Neural progenitor cell (in vitro differentiated cells): Measurements from ENCODE around the gene EHD4. TPM values are rescaled to one million over a fixed set of nuclear protein-coding genes. Genes with fewer than 3 reads are reported as not detected.

ENCODE experiments used
- DNase-seq: peaks from one replicate; pipeline ENCODE4 v3.0.0-alpha.2; 2016; ENCODE audit warnings: low spot score
- H2AFZ ChIP-seq: fragments of 200-600 bp; sonication (generic); replicated peaks from 2 replicates; pipeline ENCODE4 v1.6.1; 2016; ENCODE audit warnings: antibody characterized with exemption
- H3F3A ChIP-seq: fragments of 200-600 bp; sonication (generic); 2 replicates; pipeline ENCODE4 v1.6.1; 2016; ENCODE audit warnings: antibody characterized with exemption, low read depth
- H3K27ac ChIP-seq: fragments of 200-600 bp; sonication (generic); 2 replicates; pipeline ENCODE4 v1.5.1; 2016; ENCODE audit warnings: mild to moderate bottlenecking
- H3K27me3 ChIP-seq: fragments of 200-600 bp; sonication (generic); 2 replicates; pipeline ENCODE4 v1.6.1; 2016; ENCODE audit warnings: mild to moderate bottlenecking, moderate library complexity
- H3K36me3 ChIP-seq: fragments of 200-600 bp; sonication (generic); 2 replicates; pipeline ENCODE4 v1.5.1; 2016
- H3K4me1 ChIP-seq: fragments of 200-600 bp; sonication (generic); 2 replicates; pipeline ENCODE4 v1.6.1; 2016; ENCODE audit warnings: mixed run types
- H3K4me2 ChIP-seq: fragments of 200-600 bp; sonication (generic); 2 replicates; pipeline ENCODE4 v1.6.1; 2016
- H3K4me3 ChIP-seq: fragments of 200-600 bp; sonication (generic); 2 replicates; pipeline ENCODE4 v1.5.1; 2016
- H3K79me2 ChIP-seq: fragments of 200-600 bp; sonication (generic); 2 replicates; pipeline ENCODE4 v1.6.1; 2016; ENCODE audit warnings: low read depth
- H3K9ac ChIP-seq: fragments of 200-600 bp; sonication (generic); 2 replicates; pipeline ENCODE4 v1.6.1; 2016
- H3K9me3 ChIP-seq: fragments of 200-600 bp; sonication (generic); 2 replicates; pipeline ENCODE4 v1.5.1; 2016; ENCODE audit warnings: low read depth
- H4K20me1 ChIP-seq: fragments of 200-600 bp; sonication (generic); 2 replicates; pipeline ENCODE4 v1.6.1; 2016; ENCODE audit warnings: low read depth
- H3K27ac Mint-ChIP-seq: 3 replicates; pipeline ENCODE4 v1.8.0; 2021; ENCODE audit warnings: mixed read lengths
- H3K27me3 Mint-ChIP-seq: 2 replicates; pipeline ENCODE4 v1.8.0; 2022; ENCODE audit warnings: low read depth, mild to moderate bottlenecking, inconsistent platforms, moderate library complexity, mixed read lengths; ENCODE audit not compliant: insufficient read depth
- H3K36me3 Mint-ChIP-seq: 3 replicates; pipeline ENCODE4 v1.8.0; 2021; ENCODE audit warnings: mixed read lengths
- H3K4me1 Mint-ChIP-seq: 3 replicates; pipeline ENCODE4 v1.8.0; 2021; ENCODE audit warnings: mixed read lengths
- H3K4me3 Mint-ChIP-seq: 3 replicates; pipeline ENCODE4 v1.8.0; 2021; ENCODE audit warnings: mild to moderate bottlenecking, moderate library complexity, mixed read lengths
- H3K9me3 Mint-ChIP-seq: 3 replicates; pipeline ENCODE4 v1.8.0; 2020; ENCODE audit warnings: mixed read lengths
- EZH2 ChIP-seq: fragments of 200-600 bp; sonication (generic); IDR thresholded peaks from 2 replicates; pipeline ENCODE4 v1.6.1; 2017; ENCODE audit warnings: antibody characterized with exemption, mild to moderate bottlenecking, moderate library complexity
- EZH2phosphoT487 ChIP-seq: fragments of 200-600 bp; sonication (generic); IDR thresholded peaks from 2 replicates; pipeline ENCODE4 v1.6.1; 2017; ENCODE audit warnings: antibody characterized with exemption
- total RNA-seq: library from RNA; depleted of rRNA; stranded (reverse); fragments of >200 nt; gene quantifications from 2 replicates; pipeline ENCODE4 v1.2.3, GENCODE V29; 2015; ENCODE audit warnings: low replicate concordance
- TF ChIP-seq, protein P1 (sequence below): fragments of 200-600 bp; sonication (generic); IDR thresholded peaks from 2 replicates; pipeline ENCODE4 v1.5.1; 2017; ENCODE audit warnings: antibody characterized with exemption, mild to moderate bottlenecking

EHD4 gene
- total RNA-seq, 1 donor from 2014 or later: 6.9 TPM

DNA sequence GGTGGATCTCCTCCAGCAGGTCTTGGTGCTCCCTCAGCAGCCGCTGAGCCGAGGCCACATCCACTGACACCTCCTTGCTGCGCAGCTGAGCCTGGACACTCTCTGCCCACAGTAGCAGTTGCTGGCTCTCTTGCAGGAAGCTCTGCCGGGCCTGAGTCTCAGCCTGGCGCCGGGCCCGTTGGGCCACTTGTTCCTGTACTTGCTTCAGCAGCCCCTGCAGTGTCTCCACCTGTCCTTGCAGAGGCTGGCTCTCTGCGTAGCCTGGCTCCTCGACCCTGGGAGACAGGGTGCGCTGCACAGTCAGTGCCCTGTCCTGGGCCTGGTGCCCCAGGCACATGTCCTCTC lies 94.0 kb downstream of the EHD4 start:
- no peak overlapping the region for H3K9ac ChIP-seq
- Mint-ChIP-seq H3K4me3 (no peak overlapping the region), H3K27me3 (peaks cover 9% of the 10 kb centered on the region), H3K36me3 (peaks cover 4% of the 10 kb centered on the region), H3K4me1 (peaks cover 16% of the 10 kb centered on the region), H3K27ac (peak overlapping the region; percentile 76), H3K9me3 (no peaks in the 10 kb centered on the region)
- no peaks in the 10 kb centered on the region for H4K20me1 ChIP-seq
- peaks cover 43% of the 10 kb centered on the region for H3K27me3 ChIP-seq
- no peaks in the 10 kb centered on the region for H3K36me3 ChIP-seq
- peaks cover 5% of the 10 kb centered on the region for H3F3A ChIP-seq
- H2AFZ ChIP-seq: no peak overlapping the region
- no peak overlapping the region for H3K27ac ChIP-seq
- no peaks in the 10 kb centered on the region for H3K79me2 ChIP-seq
- no peak for TF ChIP-seq EZH2phosphoT487
- TF ChIP-seq, protein P1, sequence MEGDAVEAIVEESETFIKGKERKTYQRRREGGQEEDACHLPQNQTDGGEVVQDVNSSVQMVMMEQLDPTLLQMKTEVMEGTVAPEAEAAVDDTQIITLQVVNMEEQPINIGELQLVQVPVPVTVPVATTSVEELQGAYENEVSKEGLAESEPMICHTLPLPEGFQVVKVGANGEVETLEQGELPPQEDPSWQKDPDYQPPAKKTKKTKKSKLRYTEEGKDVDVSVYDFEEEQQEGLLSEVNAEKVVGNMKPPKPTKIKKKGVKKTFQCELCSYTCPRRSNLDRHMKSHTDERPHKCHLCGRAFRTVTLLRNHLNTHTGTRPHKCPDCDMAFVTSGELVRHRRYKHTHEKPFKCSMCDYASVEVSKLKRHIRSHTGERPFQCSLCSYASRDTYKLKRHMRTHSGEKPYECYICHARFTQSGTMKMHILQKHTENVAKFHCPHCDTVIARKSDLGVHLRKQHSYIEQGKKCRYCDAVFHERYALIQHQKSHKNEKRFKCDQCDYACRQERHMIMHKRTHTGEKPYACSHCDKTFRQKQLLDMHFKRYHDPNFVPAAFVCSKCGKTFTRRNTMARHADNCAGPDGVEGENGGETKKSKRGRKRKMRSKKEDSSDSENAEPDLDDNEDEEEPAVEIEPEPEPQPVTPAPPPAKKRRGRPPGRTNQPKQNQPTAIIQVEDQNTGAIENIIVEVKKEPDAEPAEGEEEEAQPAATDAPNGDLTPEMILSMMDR: no peak
- TF ChIP-seq EZH2: no peak
- H3K4me3 ChIP-seq: no peak overlapping the region
- H3K4me1 ChIP-seq: peaks cover 8% of the 10 kb centered on the region
- H3K4me2 ChIP-seq: no peak overlapping the region
- no peaks in the 10 kb centered on the region for H3K9me3 ChIP-seq
- no peak for DNase-seq

DNA sequence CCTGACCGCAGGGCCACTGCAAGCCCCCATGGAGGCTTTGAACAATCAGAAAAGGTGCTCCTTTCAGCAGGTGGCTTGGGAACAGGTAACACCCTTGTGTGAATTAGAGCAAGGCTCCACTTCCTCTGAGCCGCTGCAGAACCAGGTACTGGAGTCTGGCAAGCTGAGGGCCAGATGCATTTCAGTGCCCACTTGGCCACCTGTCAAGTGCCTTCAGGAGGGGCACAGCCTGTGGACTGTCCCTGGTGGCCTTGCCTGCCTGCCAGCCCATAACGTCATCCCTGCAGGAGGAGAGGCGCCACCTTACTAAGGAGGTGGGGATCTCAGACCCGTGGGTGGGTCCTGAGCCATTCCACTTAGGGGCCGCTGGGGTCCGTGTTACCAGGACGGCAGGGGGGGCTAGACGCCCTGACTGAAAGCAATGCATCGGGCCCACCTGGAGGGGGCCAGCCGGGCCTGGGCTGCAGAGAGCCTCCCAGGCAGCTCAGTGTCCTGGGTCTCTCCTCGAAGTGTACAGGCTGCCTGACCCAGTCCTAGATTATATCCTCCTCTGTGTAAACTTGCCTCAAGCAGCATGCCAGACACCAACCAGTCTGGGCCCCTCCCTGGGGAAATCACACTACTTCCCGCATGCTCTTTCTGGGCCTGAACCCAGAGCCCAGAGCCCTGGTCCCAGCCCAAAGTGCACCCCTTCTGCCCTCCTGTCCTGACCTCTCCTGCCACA lies 94.6 kb downstream of the EHD4 start:
- peaks cover 5% of the 10 kb centered on the region for H3F3A ChIP-seq
- H3K27ac Mint-ChIP-seq: peak overlapping the region; percentile 76
- DNase-seq: no peak
- no peak overlapping the region for H3K4me3 ChIP-seq
- H3K27ac ChIP-seq: no peak overlapping the region
- peaks cover 4% of the 10 kb centered on the region for H3K36me3 Mint-ChIP-seq
- H3K36me3 ChIP-seq: no peaks in the 10 kb centered on the region
- H3K4me2 ChIP-seq: no peak overlapping the region
- H3K4me1 Mint-ChIP-seq: peaks cover 15% of the 10 kb centered on the region
- H2AFZ ChIP-seq: no peak overlapping the region
- peaks cover 7% of the 10 kb centered on the region for H3K27me3 Mint-ChIP-seq
- TF ChIP-seq, protein P1: peak; percentile 5
- no peak for TF ChIP-seq EZH2
- peaks cover 38% of the 10 kb centered on the region for H3K27me3 ChIP-seq
- no peak overlapping the region for H3K9ac ChIP-seq
- no peaks in the 10 kb centered on the region for H3K9me3 ChIP-seq
- H3K4me1 ChIP-seq: peaks cover 8% of the 10 kb centered on the region
- no peaks in the 10 kb centered on the region for H3K9me3 Mint-ChIP-seq
- H3K4me3 Mint-ChIP-seq: no peak overlapping the region
- no peaks in the 10 kb centered on the region for H4K20me1 ChIP-seq
- no peaks in the 10 kb centered on the region for H3K79me2 ChIP-seq

DNA sequence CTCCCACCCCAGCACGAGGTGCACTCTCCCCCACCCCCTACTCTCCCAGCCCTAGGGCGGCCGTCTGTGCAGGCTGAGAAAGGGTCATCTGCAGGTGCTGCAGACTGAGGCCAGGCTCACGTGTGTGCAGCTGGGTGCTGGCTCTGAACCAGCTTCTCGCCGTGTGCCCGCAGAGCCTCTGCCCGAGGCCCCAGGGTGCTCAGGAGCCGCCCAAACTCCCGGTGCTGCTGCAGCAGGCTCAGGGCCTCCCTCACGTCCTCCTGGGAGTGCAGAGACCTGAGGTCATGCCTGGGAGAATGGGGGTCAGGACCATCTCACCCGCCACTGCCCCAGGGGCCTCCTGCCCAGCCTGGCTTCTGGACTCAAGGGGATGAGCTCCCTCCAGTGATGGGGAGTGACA lies 95.7 kb downstream of the EHD4 start:
- Histone ChIP-seq H3K27me3 (peaks cover 27% of the 10 kb centered on the region), H3K4me2 (no peak overlapping the region), H4K20me1 (no peaks in the 10 kb centered on the region), H2AFZ (no peak overlapping the region), H3F3A (peaks cover 4% of the 10 kb centered on the region), H3K36me3 (no peaks in the 10 kb centered on the region), H3K79me2 (no peaks in the 10 kb centered on the region), H3K4me1 (no peaks in the 10 kb centered on the region), H3K9me3 (no peaks in the 10 kb centered on the region), H3K27ac (no peak overlapping the region), H3K4me3 (no peak overlapping the region), H3K9ac (no peak overlapping the region)
- no peaks in the 10 kb centered on the region for H3K9me3 Mint-ChIP-seq
- H3K4me3 Mint-ChIP-seq: no peak overlapping the region
- H3K4me1 Mint-ChIP-seq: peaks cover 12% of the 10 kb centered on the region
- no peak overlapping the region for H3K27ac Mint-ChIP-seq
- no peak for DNase-seq
- H3K36me3 Mint-ChIP-seq: peaks cover 2% of the 10 kb centered on the region
- TF ChIP-seq EZH2phosphoT487: no peak
- TF ChIP-seq, protein P1: no peak
- no peak for TF ChIP-seq EZH2
- peaks cover 11% of the 10 kb centered on the region for H3K27me3 Mint-ChIP-seq
